Endothelial cell of umbilical vein (primary cell): ENCODE data around the gene CRYL1. TPM values are rescaled to one million over a fixed set of nuclear protein-coding genes. Genes with fewer than 3 reads are reported as not detected.

Experiments
- BruUV-seq: library from RNA; stranded (reverse); fragments of 400-500 nt; replicated peaks from 2 replicates; lab custom pipeline; 2021; lab: Mats Ljungman, UMichigan
- CTCF ChIA-PET: fragments of 300-600, 350-600 bp; sonication (Branson Sonifier 250); formaldehyde crosslinking; loops from one replicate; lab custom pipeline; 2021; ENCODE audit warnings: antibody characterized with exemption, inconsistent platforms; lab: Charles Lee
- POLR2A ChIA-PET: fragments of 300-600, 350-600 bp; sonication (Branson Sonifier 250); formaldehyde crosslinking; loops from one replicate; lab custom pipeline; 2021; ENCODE audit warnings: antibody characterized with exemption, inconsistent platforms; lab: Charles Lee
- DNase-seq: peaks from one replicate; pipeline ENCODE4 v3.0.0-alpha.2; 2011; ENCODE audit warnings: low read depth, low spot score
- FAIRE-seq: peaks from 2 replicates; lab custom pipeline; 2011; peaks lifted over from hg19 to GRCh38; lab: Jason Lieb, UNC
- H2AFZ ChIP-seq: 2 replicates; pipeline ENCODE4 v1.6.0; 2012; ENCODE audit warnings: low read depth, low read length, control low read depth, inconsistent platforms
- H3K27ac ChIP-seq: 2 replicates; pipeline ENCODE4 v1.5.1; 2011; ENCODE audit warnings: low read depth, mild to moderate bottlenecking, control low read depth, low read length, moderate library complexity; ENCODE audit not compliant: insufficient read depth
- H3K27me3 ChIP-seq, 2 experiments: 2 replicates each; pipeline versions ENCODE4 v1.6.0 to v1.6.1; 2011; ENCODE audit warnings: low read length in 2 of 2, mixed read lengths in 1 of 2; ENCODE audit not compliant: control insufficient read depth in 2 of 2, insufficient read depth in 2 of 2
- H3K36me3 ChIP-seq, 2 experiments: 2 replicates in 1 of 2; 3 replicates in 1 of 2; pipeline ENCODE4 v1.5.1; 2011; ENCODE audit warnings: low read length in 2 of 2, mild to moderate bottlenecking in 1 of 2, moderate library complexity in 1 of 2; ENCODE audit not compliant: control insufficient read depth in 2 of 2, insufficient read depth in 2 of 2; ENCODE audit errors: extremely low read depth in 1 of 2
- H3K4me1 ChIP-seq: 3 replicates; pipeline ENCODE4 v1.5.1; 2011; ENCODE audit warnings: mild to moderate bottlenecking, low read length; ENCODE audit not compliant: control insufficient read depth, insufficient read depth; ENCODE audit errors: extremely low read depth
- H3K4me2 ChIP-seq: 2 replicates; pipeline ENCODE4 v1.6.1; 2011; ENCODE audit warnings: low read length, control low read depth, mixed read lengths; ENCODE audit not compliant: insufficient read depth
- H3K4me3 ChIP-seq, 3 experiments: fragments of 200-600 bp in 1 of 3; sonication (generic), shearing (Covaris generic) in 1 of 3; replicated peaks in 1 of 3; 2 replicates each; pipeline ENCODE4 v1.5.1; 2011 to 2016; ENCODE audit warnings: control low read depth in 3 of 3, low read length in 3 of 3, mild to moderate bottlenecking in 2 of 3, inconsistent platforms in 1 of 3, low read depth in 1 of 3, moderate library complexity in 1 of 3; ENCODE audit not compliant: insufficient read depth in 1 of 3
- H3K79me2 ChIP-seq: 2 replicates; pipeline ENCODE4 v1.6.0; 2012; ENCODE audit warnings: low read length, inconsistent platforms; ENCODE audit not compliant: control insufficient read depth, insufficient read depth
- H3K9ac ChIP-seq: replicated peaks from 2 replicates; pipeline ENCODE3; 2011; ENCODE audit warnings: low read length, control low read depth; ENCODE audit not compliant: insufficient read depth; ENCODE audit errors: extremely low read depth
- H3K9me1 ChIP-seq: replicated peaks from 3 replicates; pipeline ENCODE4 v1.6.0; 2011; ENCODE audit warnings: mild to moderate bottlenecking, low read length; ENCODE audit not compliant: control insufficient read depth, insufficient read depth; ENCODE audit errors: extremely low read depth
- H3K9me3 ChIP-seq: replicated peaks from 2 replicates; pipeline ENCODE4 v1.5.1; 2012; ENCODE audit warnings: low read length, inconsistent platforms; ENCODE audit not compliant: control insufficient read depth, insufficient read depth
- H4K20me1 ChIP-seq: replicated peaks from 2 replicates; pipeline ENCODE3; 2011; ENCODE audit warnings: mild to moderate bottlenecking, low read length; ENCODE audit not compliant: control insufficient read depth, insufficient read depth; ENCODE audit errors: extremely low read depth
- EZH2 ChIP-seq: IDR thresholded peaks from 2 replicates; pipeline ENCODE4 v1.6.1; 2012; ENCODE audit warnings: borderline replicate concordance, low read depth, mild to moderate bottlenecking, moderate library complexity, low read length, inconsistent platforms; ENCODE audit not compliant: severe bottlenecking
- FOS ChIP-seq: IDR thresholded peaks from 2 replicates; pipeline ENCODE4 v1.6.1; 2011; ENCODE audit warnings: mild to moderate bottlenecking, low read length, moderate library complexity, borderline replicate concordance; ENCODE audit not compliant: insufficient read depth
- GATA2 ChIP-seq: IDR thresholded peaks from 2 replicates; pipeline ENCODE4 v1.7.0; 2011; ENCODE audit warnings: low read depth, mild to moderate bottlenecking, moderate library complexity, mixed read lengths, low read length; ENCODE audit not compliant: insufficient read length, insufficient read depth
- JUN ChIP-seq: IDR thresholded peaks from 2 replicates; pipeline ENCODE4 v1.6.1; 2011; ENCODE audit warnings: borderline replicate concordance, low read depth; ENCODE audit not compliant: insufficient read length, insufficient read depth
- MYC ChIP-seq: IDR thresholded peaks from one replicate; pipeline ENCODE4 v1.6.1; 2011; ENCODE audit warnings: mild to moderate bottlenecking, low read depth, low read length
- POLR2A ChIP-seq: IDR thresholded peaks from 2 replicates; pipeline ENCODE4 v1.6.1; 2012; ENCODE audit warnings: low read depth, mild to moderate bottlenecking, control low read depth, low read length
- POLR2AphosphoS5 ChIP-seq: IDR thresholded peaks from 2 replicates; pipeline ENCODE4 v1.6.1; 2012; ENCODE audit warnings: low read depth, mild to moderate bottlenecking, control low read depth, low read length, moderate library complexity; ENCODE audit not compliant: insufficient read depth
- dilution Hi-C: fragments of 300-500 bp; cut with MboI; formaldehyde crosslinking; loops from one replicate; pipeline ENCODE4 v1.15.0; 2019; ENCODE audit warnings: low sequenced_read_pairs; ENCODE audit not compliant: extremely low pct_ligation_motif_present
- intact Hi-C: fragments of 100-400 bp; cut with micrococcal nuclease; formaldehyde crosslinking; loops from one replicate; pipeline ENCODE4 v1.10.0; 2022
- polyA plus RNA-seq, 4 experiments: library from polyadenylated mRNA; depleted of rRNA in 3 of 4; stranded (reverse) in 3 of 4; unstranded in 1 of 4; fragments of >200 nt; gene quantifications; 2 replicates each; pipeline versions ENCODE4 v1.2.1 to v1.2.3, GENCODE V29; 2011 to 2012; ENCODE audit warnings: missing spikeins in 1 of 4
- total RNA-seq: library from RNA; stranded (reverse); gene quantifications from 2 replicates; pipeline ENCODE4 v1.2.3, GENCODE V29; 2021
- TF ChIP-seq, protein P1 (sequence below), 2 donors: IDR thresholded peaks; 1 replicate in 1 of 2; 2 replicates in 1 of 2; pipeline ENCODE4 v1.5.1; 2011; ENCODE audit warnings: low read length in 2 of 2, mild to moderate bottlenecking in 2 of 2, moderate library complexity in 2 of 2, control low read depth in 1 of 2, inconsistent platforms in 1 of 2, low read depth in 1 of 2; ENCODE audit not compliant: insufficient read depth in 1 of 2; ENCODE audit errors: extremely low read depth in 1 of 2
- TF ChIP-seq, protein P2 (sequence below): IDR thresholded peaks from 2 replicates; pipeline ENCODE4 v1.6.1; 2011; ENCODE audit not compliant: insufficient read depth, insufficient read length

The CRYL1 gene
- total and polyA plus RNA-seq, 2 donors (not counting 3 experiments of a cell fraction or from before 2014, with no cell fraction given): 13.9 to 39.0 TPM

DNA sequence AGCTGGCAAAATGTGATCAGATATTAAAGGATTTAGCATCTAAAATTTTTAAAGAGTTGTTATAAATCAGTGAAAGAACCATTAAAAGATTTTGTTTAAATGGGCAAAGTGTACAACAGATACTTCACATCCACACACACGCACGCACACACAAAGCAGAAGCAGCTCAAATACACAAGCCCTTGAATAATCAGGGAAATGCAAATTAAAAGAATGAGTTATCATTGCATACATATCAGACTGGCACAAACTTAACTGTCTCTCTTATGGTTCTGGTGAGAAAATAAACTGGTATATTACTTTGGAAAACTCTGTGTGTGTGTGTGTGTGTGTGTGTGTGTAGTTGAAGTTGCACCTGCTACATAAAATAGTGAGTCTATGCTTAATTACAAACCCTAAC is 59.3 kb downstream of the CRYL1 start:
- Histone ChIP-seq H3K27ac (no peak overlapping the region), H3K4me3 (no peak overlapping the region), H3K9me1 (no peaks in the 10 kb centered on the region), H3K27me3 (no peaks in the 10 kb centered on the region), H3K36me3 (no peaks in the 10 kb centered on the region), H3K9me3 (no peaks in the 10 kb centered on the region), H3K79me2 (no peaks in the 10 kb centered on the region), H3K4me1 (no peaks in the 10 kb centered on the region), H2AFZ (no peak overlapping the region), H4K20me1 (no peaks in the 10 kb centered on the region), H3K9ac (no peak overlapping the region), H3K4me2 (no peak overlapping the region)
- no peak for FAIRE-seq
- CTCF ChIA-PET: no interaction called here
- intact Hi-C loops: no loop called here
- POLR2A ChIA-PET: no interaction called here
- no TSS peak for BruUV-seq
- dilution Hi-C loops: no loop called here
- TF ChIP-seq EZH2 (no peak), POLR2A (no peak), FOS (no peak), POLR2AphosphoS5 (no peak), GATA2 (no peak), MYC (no peak), JUN (no peak)
- TF ChIP-seq, protein P1, sequence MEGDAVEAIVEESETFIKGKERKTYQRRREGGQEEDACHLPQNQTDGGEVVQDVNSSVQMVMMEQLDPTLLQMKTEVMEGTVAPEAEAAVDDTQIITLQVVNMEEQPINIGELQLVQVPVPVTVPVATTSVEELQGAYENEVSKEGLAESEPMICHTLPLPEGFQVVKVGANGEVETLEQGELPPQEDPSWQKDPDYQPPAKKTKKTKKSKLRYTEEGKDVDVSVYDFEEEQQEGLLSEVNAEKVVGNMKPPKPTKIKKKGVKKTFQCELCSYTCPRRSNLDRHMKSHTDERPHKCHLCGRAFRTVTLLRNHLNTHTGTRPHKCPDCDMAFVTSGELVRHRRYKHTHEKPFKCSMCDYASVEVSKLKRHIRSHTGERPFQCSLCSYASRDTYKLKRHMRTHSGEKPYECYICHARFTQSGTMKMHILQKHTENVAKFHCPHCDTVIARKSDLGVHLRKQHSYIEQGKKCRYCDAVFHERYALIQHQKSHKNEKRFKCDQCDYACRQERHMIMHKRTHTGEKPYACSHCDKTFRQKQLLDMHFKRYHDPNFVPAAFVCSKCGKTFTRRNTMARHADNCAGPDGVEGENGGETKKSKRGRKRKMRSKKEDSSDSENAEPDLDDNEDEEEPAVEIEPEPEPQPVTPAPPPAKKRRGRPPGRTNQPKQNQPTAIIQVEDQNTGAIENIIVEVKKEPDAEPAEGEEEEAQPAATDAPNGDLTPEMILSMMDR (IDR thresholded peaks at IDR 0.05; ENCODE audit: extremely low read depth in 1 of 2, insufficient read depth in 1 of 2, low read depth in 1 of 2, low read length in 2 of 2): no peak
- TF ChIP-seq, protein P2, sequence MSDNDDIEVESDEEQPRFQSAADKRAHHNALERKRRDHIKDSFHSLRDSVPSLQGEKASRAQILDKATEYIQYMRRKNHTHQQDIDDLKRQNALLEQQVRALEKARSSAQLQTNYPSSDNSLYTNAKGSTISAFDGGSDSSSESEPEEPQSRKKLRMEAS: no peak
- DNase-seq: no peak
